Body of pancreas (tissue), 4 donors: ENCODE measurements around the gene MAP3K2. TPM values are rescaled to one million over a fixed set of nuclear protein-coding genes. Genes with fewer than 3 reads are reported as not detected.

Experiments
- ATAC-seq: fragments of 150-250 bp; one replicate; pipeline ENCODE4 v1.9.1; 2016
- DNase-seq, 4 donors: peaks; one replicate each; pipeline ENCODE4 v3.0.0-alpha.2; 2019
- H3K27ac ChIP-seq, 4 donors: fragments of 200-600 bp; sonication (generic); 1 replicate in 3 of 4; 2 replicates in 1 of 4; pipeline versions ENCODE4 v1.5.1 to v1.6.1; 2016 to 2019; ENCODE audit warnings: mild to moderate bottlenecking in 1 of 4, mixed read lengths in 1 of 4, moderate library complexity in 1 of 4
- H3K27me3 ChIP-seq, 2 donors: fragments of 200-600 bp; sonication (generic); one replicate each; pipeline ENCODE4 v1.6.0; 2016; ENCODE audit warnings: mild to moderate bottlenecking in 1 of 2
- H3K36me3 ChIP-seq, 2 donors: fragments of 200-600 bp; sonication (generic); replicated peaks in 1 of 2; 2 replicates each; pipeline ENCODE4 v1.5.1; 2016; ENCODE audit warnings: low read depth in 2 of 2; ENCODE audit not compliant: insufficient read depth in 1 of 2
- H3K4me1 ChIP-seq: fragments of 200-600 bp; sonication (generic); one replicate; pipeline ENCODE4 v1.6.0; 2016
- H3K4me3 ChIP-seq, 2 donors: fragments of 200-600 bp; sonication (generic); 1 replicate in 1 of 2; 2 replicates in 1 of 2; pipeline ENCODE4 v1.5.1; 2016 to 2019
- H3K9me3 ChIP-seq, 3 donors: fragments of 200-600 bp; sonication (generic); 1 replicate in 2 of 3; 2 replicates in 1 of 3; pipeline ENCODE4 v1.5.1; 2016
- POLR2A ChIP-seq, 3 donors: fragments of 450-650 bp; IDR thresholded peaks; one replicate each; pipeline ENCODE4 v1.6.1; 2016; ENCODE audit warnings: antibody characterized with exemption in 3 of 3, mild to moderate bottlenecking in 2 of 3
- WGBS, 2 donors: methylation state at CpG; one replicate each; pipeline ENCODE4 v1.1.5; 2017; 5-methylcytosine and 5-hydroxymethylcytosine counted together
- intact Hi-C: fragments of 100-400 bp; cut with DNase I; formaldehyde crosslinking; loops from one replicate; pipeline ENCODE4 v1.15.1; 2023
- total RNA-seq, 2 donors: library from RNA; depleted of rRNA; stranded (reverse); fragments of >200 nt; gene quantifications; one replicate each; pipeline ENCODE4 v1.1.0, GENCODE V29; 2016
- TF ChIP-seq, protein P1 (sequence below), 7 experiments: fragments of 450-650 bp in 4 of 7; fragments of 200-600 bp in 3 of 7; sonication (generic) in 3 of 7; IDR thresholded peaks; one replicate each; pipeline ENCODE4 v1.5.1; 2016 to 2019; ENCODE audit warnings: antibody characterized with exemption in 7 of 7

The MAP3K2 gene
- total RNA-seq, 2 donors from 2014 or later = 27.8 to 35.3 TPM

DNA sequence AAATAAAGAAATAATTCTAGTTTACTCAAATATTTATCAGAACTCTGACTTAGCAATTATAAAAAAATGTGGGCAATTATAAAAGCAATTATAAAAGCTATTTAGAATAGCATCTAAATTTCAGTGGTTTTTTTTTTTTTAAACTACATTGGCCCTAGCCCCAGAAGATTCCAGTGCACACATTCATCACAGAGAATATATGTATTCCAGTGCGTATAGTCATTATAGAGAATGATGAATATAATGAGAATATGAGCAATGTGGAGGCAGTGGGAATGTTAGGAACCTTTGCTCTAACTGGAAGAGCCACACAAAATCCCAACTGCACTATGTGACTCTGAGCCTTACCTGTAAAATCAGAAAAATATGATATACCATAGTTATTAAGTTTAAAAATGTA lies 10.5 kb downstream of the MAP3K2 start:
- H3K4me1 ChIP-seq = peaks cover 23% of the 10 kb centered on the region
- WGBS, 2 donors = 91 to 100% methylated on average over 1 of the region's 1 CpG

DNA sequence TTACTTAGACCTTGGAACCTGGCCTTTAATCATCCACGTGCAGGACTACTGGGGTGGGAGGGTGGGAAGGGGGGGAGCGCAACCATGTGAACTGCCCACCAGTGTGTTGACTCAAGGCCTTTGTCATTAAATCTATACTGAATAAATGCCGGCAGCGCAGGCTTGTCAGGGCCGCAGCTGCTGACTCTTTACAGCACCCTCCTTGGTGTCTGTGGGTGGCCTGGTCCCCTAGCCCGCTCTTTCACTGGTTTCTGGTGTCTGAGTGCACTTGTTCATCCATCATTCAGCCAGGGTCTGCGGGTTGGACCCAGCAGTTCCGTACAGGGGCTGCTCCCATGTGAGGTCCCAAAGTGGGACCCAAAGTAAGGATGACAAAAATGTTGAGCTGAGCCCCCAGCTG lies 11.5 kb downstream of the MAP3K2 start:
- Histone ChIP-seq H3K4me1 (peaks cover 15% of the 10 kb centered on the region), H3K4me3 (no peak overlapping the region), H3K9me3 (no peaks in the 10 kb centered on the region), H3K27me3 (no peaks in the 10 kb centered on the region), H3K27ac (no peak overlapping the region), H3K36me3 (no peaks in the 10 kb centered on the region)
- DNase-seq (no peak), ATAC-seq (no peak)
- 69 to 70% methylated on average over 7 to 8 of the region's 8 CpGs for WGBS, 2 donors
- TF ChIP-seq, protein P1, sequence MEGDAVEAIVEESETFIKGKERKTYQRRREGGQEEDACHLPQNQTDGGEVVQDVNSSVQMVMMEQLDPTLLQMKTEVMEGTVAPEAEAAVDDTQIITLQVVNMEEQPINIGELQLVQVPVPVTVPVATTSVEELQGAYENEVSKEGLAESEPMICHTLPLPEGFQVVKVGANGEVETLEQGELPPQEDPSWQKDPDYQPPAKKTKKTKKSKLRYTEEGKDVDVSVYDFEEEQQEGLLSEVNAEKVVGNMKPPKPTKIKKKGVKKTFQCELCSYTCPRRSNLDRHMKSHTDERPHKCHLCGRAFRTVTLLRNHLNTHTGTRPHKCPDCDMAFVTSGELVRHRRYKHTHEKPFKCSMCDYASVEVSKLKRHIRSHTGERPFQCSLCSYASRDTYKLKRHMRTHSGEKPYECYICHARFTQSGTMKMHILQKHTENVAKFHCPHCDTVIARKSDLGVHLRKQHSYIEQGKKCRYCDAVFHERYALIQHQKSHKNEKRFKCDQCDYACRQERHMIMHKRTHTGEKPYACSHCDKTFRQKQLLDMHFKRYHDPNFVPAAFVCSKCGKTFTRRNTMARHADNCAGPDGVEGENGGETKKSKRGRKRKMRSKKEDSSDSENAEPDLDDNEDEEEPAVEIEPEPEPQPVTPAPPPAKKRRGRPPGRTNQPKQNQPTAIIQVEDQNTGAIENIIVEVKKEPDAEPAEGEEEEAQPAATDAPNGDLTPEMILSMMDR (IDR thresholded peaks at IDR 0.05) = no peak
- no peak for TF ChIP-seq POLR2A (IDR thresholded peaks at IDR 0.05)
- intact Hi-C loops = no loop called here

More for the DNA sequence above, 10.5 kb downstream of the MAP3K2 start:
- H3K27me3 ChIP-seq = no peaks in the 10 kb centered on the region
- H3K4me3 ChIP-seq = no peak overlapping the region
- no peak for DNase-seq
- no peaks in the 10 kb centered on the region for H3K9me3 ChIP-seq
- intact Hi-C loops = no loop called here
- no peak overlapping the region for H3K27ac ChIP-seq
- no peak for ATAC-seq
- TF ChIP-seq POLR2A (IDR thresholded peaks at IDR 0.05) = no peak
- TF ChIP-seq, protein P1 (IDR thresholded peaks at IDR 0.05) = no peak
- no peaks in the 10 kb centered on the region for H3K36me3 ChIP-seq

DNA sequence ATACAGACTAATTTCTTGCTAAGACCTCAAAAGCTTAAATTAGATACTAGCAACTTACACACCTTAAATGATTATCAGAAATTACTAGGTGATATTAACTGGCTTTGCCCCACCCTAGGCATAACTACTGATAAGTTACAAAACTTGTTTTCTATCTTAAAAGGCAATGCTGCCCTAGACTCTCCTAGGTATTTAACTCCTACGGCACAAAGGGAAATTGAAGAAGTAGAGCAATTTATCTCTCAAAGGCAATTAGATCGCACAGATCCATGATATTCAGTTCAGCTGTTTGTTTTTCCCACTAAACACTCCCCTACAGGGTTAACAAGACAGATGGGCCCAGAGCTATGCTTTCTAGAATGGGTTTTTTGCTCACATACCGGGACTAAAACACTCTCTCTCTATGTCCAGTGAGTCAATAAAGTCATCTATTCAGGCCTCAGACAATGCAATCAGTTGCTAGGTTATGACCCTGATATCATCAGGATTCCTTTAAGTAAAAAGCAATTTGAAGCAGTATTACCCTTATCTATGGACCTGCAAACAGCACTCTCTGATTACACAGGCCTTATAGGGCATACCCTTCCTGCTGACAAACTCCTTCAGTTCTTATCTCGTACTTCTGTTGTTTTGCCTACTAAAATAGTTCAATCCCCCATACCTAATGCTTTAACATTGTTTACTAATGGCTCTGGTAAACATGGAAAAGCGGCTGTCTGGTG lies 14.3 kb downstream of the MAP3K2 start:
- intact Hi-C loops = no loop called here
- no peak for DNase-seq

DNA sequence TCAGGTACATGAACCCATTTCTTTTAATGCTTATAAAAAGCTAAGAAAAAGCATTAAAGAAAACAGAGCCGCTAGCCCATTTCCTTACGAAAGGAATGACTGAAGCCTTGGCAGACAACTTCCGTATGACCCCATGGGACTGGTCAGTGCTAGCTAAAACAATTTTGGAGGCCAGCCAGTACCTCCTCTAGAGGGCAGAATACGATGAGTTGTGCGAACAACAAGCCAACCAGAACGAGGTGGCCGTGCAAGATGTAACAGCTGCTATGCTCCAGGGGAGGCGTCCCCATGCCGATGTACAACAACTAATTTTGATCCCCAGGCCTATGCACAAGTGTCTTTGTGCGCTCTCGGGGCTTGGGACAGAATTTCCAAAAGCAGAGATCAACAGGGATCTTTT lies 16.7 kb downstream of the MAP3K2 start:
- TF ChIP-seq, protein P1 (IDR thresholded peaks at IDR 0.05) = no peak
- no peak for TF ChIP-seq POLR2A (IDR thresholded peaks at IDR 0.05)
- DNase-seq = no peak
- intact Hi-C loops = no loop called here
- no peak for ATAC-seq
- H3K36me3 ChIP-seq = no peaks in the 10 kb centered on the region
- no peaks in the 10 kb centered on the region for H3K27me3 ChIP-seq
- peaks cover 12% of the 10 kb centered on the region for H3K4me1 ChIP-seq
- H3K4me3 ChIP-seq = no peak overlapping the region
- H3K27ac ChIP-seq = no peak overlapping the region
- 87 to 97% methylated on average over 11 of the region's 11 CpGs for WGBS, 2 donors
- no peaks in the 10 kb centered on the region for H3K9me3 ChIP-seq

More for the DNA sequence above, 14.3 kb downstream of the MAP3K2 start:
- TF ChIP-seq, protein P1 (IDR thresholded peaks at IDR 0.05) = no peak
- TF ChIP-seq POLR2A (IDR thresholded peaks at IDR 0.05) = no peak
- Histone ChIP-seq H3K9me3 (no peaks in the 10 kb centered on the region), H3K36me3 (no peaks in the 10 kb centered on the region), H3K4me1 (no peaks in the 10 kb centered on the region), H3K27me3 (no peaks in the 10 kb centered on the region), H3K27ac (no peak overlapping the region), H3K4me3 (no peak overlapping the region)
- WGBS, 2 donors = 75 to 76% methylated on average over 5 of the region's 5 CpGs
- ATAC-seq = no peak

DNA sequence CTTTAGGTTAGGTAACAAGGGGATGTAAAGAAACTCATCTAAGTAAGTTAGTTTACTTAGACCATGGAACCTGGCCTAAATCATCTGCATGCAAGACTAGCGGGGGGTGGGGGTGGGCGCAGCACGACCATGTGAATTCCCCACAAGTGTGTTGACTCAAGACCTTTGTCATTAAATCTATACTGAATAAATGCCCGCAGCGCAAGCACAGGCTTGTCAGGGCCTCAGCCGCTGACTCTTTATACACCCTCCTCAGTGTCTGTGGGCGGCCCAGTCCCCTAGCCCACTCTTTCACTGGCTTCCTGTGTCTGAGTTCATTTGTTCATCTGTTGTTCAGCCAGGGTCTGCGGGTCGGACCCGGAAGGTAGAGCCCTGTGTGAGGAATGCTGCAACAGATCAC lies 17.8 kb downstream of the MAP3K2 start:
- no peak for TF ChIP-seq POLR2A (IDR thresholded peaks at IDR 0.05)
- TF ChIP-seq, protein P1 (IDR thresholded peaks at IDR 0.05) = no peak
- intact Hi-C loops = no loop called here
- WGBS, 2 donors = 88 to 94% methylated on average over 6 to 10 of the region's 10 CpGs

More for the DNA sequence above, 17.8 kb downstream of the MAP3K2 start:
- DNase-seq = no peak
- Histone ChIP-seq H3K27me3 (no peaks in the 10 kb centered on the region), H3K4me3 (no peak overlapping the region), H3K27ac (no peak overlapping the region), H3K4me1 (peaks cover 22% of the 10 kb centered on the region), H3K9me3 (no peaks in the 10 kb centered on the region), H3K36me3 (no peaks in the 10 kb centered on the region)
- ATAC-seq = no peak
